HL-60/S4 treated with phorbol 12-myristate 13-acetate at 8.2 ng/mL for 4 days and 3 days (cell line): ENCODE measurements around the gene SEZ6.

Experiments used
- in situ Hi-C: fragments of 300-500 bp; cut with MboI; formaldehyde crosslinking; loops from 2 replicates; pipeline ENCODE4 v1.15.0; 2022; ENCODE audit warnings: low sequenced_read_pairs

The SEZ6 gene

GRCh38 chr17:29038085-29038795 lies 32.4 kb upstream of the SEZ6 start:
- in situ Hi-C loops = no loop called here

- in situ Hi-C loops = no loop called here
These were observed 31.9 kb upstream of the SEZ6 start for GRCh38 chr17:29037739-29038084.

DNA sequence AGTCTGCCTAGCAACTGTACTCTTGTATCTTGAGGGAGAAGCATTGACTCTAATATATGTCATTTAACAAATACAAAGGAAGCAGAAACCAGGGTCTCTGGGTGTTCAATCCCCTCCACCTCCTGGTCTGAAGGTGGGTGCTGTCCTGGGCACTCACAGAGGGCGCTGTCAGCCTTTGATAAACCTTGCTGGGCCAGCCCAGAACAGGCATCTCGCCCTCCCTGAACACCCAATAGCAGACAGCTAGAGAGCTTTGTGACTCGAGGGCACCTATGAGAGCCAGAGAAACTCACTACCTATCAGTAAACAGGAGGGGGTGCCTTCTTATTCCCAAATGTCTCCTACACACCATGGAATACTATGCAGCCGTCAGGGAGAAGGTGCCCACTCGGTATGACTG lies 30.8 kb upstream of the SEZ6 start:
- in situ Hi-C loops = no loop called here

- in situ Hi-C loops = no loop called here
These were observed 28.7 kb upstream of the SEZ6 start for GRCh38 chr17:29034510-29034909.

DNA sequence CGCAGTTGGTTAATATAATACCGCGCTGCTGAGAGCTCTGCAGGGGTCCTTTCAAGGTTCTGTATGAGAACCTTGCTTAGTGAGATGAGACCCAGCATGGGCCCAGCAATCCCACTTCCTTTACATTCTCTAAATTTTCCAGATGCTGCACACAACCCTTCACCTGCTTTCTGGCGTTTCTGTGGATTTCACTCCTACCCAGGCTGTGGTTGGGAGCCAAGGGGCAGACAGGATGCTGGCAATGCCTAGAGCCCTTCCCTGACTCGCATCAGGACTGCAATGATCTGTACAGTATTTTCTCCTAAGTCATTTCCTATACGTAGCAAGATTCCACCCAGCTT lies 27.0 kb upstream of the SEZ6 start:
- in situ Hi-C loops = no loop called here

GRCh38 chr17:29032013-29032856 lies 26.4 kb upstream of the SEZ6 start:
- in situ Hi-C loops = no loop called here

DNA sequence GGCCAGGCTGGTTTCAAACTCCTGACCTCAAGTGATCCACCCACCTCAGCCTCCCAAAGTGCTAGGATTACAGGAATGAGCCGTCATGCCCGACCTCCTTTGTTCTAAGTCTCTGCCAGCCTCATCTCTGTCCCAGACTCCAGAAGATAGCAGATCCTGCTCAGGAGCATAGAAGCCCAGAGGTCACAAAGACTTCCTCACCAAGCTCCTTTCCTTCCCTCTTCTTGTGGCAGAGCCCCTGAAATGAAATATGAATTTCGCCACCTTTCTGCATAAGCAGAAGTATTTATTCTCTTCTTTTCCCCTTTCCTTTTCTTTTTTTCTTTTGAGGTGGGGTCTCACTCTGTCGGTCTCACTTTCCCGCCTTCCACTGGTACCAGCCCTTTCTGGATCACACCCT lies 25.7 kb upstream of the SEZ6 start:
- in situ Hi-C loops = no loop called here

GRCh38 chr17:29024316-29024952 lies 18.6 kb upstream of the SEZ6 start:
- in situ Hi-C loops = no loop called here

GRCh38 chr17:29022074-29022473 lies 16.2 kb upstream of the SEZ6 start:
- in situ Hi-C loops = no loop called here

- in situ Hi-C loops = no loop called here
These were observed 15.4 kb upstream of the SEZ6 start for GRCh38 chr17:29021226-29021625.

GRCh38 chr17:29020576-29020975 lies 14.7 kb upstream of the SEZ6 start:
- in situ Hi-C loops = no loop called here

GRCh38 chr17:29019475-29020181 lies 13.8 kb upstream of the SEZ6 start:
- in situ Hi-C loops = no loop called here

DNA sequence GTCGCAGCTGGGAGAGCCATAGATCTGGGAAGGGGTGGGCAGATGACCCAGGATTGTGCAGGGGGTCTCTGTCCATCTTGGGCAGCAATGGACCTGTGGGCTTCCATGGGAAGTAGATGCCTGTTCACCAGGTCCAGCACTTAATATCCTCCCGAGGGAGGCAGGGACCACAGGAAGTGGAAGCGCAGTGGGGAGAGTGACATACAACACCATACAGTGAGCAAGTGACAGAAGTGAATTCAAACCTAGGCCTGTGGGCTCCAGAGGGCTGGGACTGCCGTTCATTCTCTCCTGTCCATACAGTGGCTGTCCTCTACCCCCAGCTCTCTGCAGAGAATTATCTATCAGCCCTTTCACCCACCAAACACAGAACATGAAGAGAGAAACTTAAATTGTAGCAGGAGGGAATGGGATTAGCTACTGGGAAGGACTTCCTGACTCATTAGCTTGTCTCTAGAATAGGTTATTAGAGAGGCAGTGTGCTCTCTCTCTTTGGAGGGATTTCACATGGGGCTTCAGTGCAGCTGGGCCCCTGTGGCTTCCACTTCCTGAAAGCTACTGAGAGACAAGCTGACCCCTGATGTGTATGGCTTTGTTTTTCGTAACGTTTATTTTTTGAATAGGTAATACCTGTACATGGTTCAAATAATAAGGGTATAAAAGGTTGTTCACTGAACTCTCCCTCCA lies 13.1 kb upstream of the SEZ6 start:
- in situ Hi-C loops = no loop called here

DNA sequence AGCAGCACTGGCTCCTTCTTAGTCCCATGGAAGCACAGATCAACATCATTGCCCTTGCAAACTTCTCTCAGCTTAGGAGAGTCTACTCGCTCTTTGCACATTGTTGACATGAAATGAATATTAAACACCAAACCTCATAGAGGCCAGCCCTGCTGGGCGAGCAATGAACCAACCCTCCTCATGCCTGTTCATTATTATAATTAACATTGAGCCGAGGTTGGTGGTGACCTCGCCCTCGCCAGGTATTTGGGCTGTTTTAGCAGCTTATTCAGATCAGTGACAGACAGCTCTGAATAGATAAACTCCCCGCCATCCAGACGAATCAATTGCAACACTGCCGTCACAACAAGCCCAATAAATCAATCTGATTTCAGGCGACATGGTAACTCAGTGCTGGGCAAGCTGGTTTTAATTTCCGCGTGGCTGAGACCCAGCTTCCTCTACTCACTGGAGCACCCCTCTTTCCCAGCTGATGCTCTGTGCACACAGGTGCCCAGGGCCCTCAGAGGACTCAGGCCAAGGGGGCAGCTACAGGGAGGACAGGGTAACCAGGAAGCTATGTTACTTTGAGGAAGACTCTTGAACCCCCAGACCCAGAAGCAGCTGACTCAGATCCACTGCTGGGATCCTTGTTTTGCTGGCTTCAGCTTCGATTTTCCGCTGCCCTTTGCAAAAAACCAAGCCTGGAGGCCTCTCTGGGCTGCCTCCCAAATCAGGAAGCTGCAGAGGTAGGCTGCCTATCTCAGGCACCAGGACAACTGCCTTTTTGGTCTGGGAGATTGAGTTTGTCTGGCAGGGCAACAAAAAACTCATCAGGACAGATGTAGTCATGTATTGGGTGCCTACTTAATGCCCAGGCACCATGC lies 10.7 kb upstream of the SEZ6 start:
- in situ Hi-C loops = no loop called here

DNA sequence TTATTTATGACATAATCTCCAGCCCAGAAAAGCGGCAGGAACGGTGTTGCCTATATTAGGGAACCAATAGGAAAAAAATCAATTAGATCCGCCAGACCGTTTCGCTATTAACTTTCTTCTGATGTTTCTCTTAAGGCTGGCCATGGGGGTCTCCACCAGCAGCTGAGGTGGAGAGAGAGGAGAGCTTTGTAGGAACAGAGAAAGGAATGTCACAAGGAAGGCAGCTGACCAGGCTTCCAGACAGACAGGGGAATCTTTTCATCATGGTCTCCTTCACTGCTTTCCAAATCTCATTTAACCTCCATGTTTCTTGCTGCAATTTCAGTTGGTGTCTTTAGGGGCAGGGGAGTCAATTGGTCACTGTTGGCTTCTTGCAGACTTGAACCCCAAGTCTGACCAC lies 8.9 kb upstream of the SEZ6 start:
- in situ Hi-C loops = no loop called here

DNA sequence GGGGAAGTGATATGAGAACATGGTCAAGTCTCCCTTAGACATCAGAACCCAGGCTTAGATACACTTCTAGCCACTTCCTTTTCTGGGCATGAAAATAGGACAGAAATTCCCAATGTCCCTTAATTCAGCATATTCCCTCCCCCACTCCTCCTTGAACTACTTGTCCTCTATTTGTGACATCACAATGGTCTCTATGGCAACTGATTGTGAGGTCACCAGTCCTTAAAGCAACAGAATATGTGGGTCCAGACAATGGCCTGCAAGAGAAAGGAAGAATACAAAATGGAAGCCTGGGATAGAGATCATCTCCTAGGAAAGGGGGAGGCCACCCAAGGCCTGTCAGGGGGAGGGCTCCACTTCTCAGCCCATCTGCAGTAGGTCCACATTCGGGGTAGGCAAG lies 6.7 kb upstream of the SEZ6 start:
- in situ Hi-C loops = no loop called here

GRCh38 chr17:29010586-29010985 lies 4.8 kb upstream of the SEZ6 start:
- in situ Hi-C loops = no loop called here

DNA sequence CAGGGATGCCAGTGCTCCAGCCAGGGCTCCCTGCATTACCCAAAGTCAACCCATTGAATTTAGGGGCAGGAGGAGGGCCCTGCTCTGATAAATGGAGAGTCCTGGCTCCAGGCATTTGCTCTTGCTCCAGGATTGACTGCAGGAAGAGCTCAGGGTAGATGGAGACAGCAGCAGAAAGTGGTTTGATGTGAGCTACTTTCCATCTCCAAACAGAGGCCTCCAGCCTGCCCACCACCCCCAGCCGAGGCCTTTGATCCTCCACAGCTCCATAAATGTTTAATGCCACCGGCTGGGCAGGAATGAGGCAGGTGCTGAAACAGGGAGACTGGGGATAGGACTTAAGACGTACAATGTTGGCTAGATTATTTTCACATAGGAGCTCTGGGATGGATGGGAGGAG lies 4.3 kb upstream of the SEZ6 start:
- in situ Hi-C loops = no loop called here

DNA sequence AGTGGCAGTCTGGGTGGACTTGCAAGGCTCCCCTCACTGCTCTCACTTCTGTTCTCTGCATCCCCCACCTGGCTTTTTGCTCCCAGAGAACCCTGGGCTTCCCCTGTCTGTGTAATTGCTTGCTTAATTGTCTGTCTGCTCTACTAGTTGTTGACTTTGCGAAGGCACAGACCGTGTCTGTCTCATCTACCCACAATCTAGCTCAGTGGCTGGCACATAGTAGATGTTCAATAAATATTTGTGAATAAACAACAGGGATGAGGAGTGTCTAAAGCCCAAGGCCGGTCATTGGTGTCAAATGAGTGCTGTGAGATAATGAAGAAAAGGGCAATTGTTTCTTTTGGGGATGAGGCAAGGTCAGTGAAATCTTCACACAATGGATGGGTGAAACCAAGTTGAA lies 2.8 kb upstream of the SEZ6 start:
- in situ Hi-C loops = no loop called here

GRCh38 chr17:29007860-29008455 lies 2.1 kb upstream of the SEZ6 start:
- in situ Hi-C loops = no loop called here
